HG02642 (cell line): ENCODE results near the gene ACTR5.

Source experiments
- ATAC-seq: cut with Tn5 transposase; IDR thresholded peaks from one replicate; pipeline ENCODE4 v1.9.1; 2021; ENCODE audit warnings: mild to moderate bottlenecking; ENCODE audit not compliant: unreplicated experiment, poor library complexity

Gene ACTR5

GRCh38 chr20:38748097-38748860 is at the start of gene ACTR5:
Gene ACTR5, plus strand, starts transcription at chr20:38748460. Its CDS starts 19 bp downstream, at chr20:38748479.
- peak; percentile 89 for ATAC-seq

DNA sequence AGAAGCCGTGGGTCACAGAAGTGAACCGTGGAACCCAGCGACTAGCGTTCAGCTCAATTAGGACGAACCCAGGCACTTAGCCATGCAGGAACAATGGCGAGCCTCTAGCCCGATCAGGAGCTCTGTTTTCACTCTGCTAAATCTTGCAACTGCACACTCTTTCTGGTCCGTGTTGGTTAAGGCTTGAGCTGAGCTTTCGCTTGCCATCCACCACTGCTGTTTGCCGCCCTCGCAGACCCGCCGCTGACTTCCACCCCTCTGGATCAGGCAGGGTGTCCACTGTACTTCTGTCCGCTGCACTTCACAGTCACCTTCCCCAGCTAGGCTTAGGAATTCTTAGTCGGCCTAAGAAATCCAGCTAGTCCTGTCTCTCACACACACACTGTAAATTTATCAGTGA is 49.7 kb upstream of the ACTR5 start:
- ATAC-seq: no peak

GRCh38 chr20:38700141-38700540 is 48.1 kb upstream of the ACTR5 start:
- no peak for ATAC-seq

- no peak for ATAC-seq
Measured at GRCh38 chr20:38700926-38701325, 47.3 kb upstream of the ACTR5 start.

DNA sequence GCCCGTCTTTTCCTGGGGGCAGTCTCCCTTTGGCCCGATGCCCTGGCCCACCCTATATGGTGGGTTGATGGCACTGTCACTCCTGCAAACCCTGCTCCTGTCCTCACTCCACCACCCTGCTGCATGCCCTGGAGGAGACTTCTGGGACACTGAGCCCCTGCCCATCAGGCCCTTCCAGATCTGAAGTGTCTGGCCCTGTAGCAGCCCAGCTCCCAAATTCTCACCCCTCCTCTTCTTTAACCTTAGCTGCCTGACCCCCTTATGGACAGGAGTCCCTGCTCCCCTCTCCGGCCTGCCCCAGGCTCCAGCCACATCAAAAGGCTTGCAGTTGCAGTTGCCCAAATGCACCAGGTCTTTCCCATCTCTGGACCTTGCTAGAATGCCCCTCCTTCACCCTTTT is 44.7 kb upstream of the ACTR5 start:
- no peak for ATAC-seq

GRCh38 chr20:38704136-38704535 is 44.1 kb upstream of the ACTR5 start:
- ATAC-seq: no peak

DNA sequence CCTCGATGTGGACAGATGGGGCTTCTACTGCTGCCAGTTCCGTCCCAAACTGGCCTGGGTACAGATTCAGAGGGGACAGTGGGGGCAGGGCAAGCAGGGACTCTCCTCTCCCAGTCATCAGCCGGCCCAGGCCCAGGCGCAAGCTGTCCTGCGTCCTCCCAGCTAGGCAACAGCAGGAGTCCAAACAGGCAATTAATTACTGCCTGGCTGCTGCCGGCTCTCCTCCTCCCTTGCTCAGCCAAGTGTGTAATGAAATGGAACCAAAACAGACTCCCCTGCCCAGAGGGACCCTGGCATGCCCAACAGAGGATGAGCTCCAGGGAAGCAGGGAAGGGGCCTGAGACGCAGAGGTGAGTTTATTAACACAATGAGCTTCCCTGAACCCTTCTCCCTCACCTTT is 41.8 kb upstream of the ACTR5 start:
- no peak for ATAC-seq

DNA sequence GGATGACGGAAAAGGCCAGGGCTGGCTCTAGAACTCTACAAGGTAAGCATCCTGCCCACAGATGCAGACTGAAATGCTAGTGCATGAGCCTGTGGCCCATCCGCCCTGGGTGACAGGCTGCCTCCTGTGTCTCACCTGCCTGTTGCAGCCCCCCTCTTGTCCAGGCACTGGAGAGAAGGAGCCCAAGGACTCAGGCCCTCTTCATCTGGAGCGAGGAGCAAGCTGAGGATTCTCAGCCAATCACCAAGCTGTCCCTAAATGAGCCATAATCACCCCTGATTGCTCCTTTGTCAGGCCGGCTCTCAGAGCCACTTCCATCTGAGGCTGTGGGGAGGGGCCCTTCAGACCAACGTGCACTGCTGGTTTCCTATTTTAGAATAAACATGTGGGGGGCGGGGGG is 34.0 kb upstream of the ACTR5 start:
- ATAC-seq: no peak

DNA sequence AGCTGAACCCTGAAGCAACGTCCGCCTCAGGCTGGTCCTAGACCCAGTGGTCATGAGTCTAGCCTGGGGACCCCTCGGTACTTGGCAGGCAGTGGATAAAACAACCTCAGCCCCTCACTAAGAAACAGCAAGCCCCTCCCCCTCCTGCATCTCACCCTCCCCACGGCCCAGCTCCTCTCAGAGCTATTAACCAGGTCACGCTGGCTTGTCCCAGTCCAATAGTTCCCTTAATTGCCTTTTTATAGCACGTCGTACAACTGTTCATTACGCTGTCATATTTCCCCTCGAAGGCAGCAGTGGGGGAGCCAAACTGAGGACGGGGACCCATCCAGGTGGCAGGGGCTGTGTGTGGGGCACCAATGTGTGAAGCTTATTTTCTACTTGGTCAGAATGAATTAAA is 32.6 kb upstream of the ACTR5 start:
- no peak for ATAC-seq

DNA sequence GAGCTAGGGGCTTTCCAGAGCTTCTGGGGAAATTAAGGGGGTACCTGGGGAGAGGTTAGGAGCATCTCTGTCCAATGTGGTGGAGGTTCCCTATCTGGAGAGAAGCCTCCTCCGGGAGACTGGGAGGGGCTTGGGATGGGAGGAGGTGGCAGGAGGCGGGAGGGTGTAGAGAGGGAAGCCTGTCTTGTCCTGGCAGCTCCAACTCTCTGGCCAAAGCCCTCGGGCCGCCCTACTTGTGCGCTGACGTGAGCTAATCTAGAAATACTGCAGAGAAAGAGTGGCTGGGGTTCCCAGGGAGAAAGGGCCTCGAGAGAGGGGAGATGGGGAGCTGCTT is 25.6 kb upstream of the ACTR5 start:
- ATAC-seq: no peak

- no peak for ATAC-seq
Measured at GRCh38 chr20:38723017-38723847, 25.0 kb upstream of the ACTR5 start.

- ATAC-seq: no peak
Measured at GRCh38 chr20:38723848-38724625, 24.2 kb upstream of the ACTR5 start, which contains the start of gene SLC32A1. Gene SLC32A1, plus strand, starts transcription at chr20:38724486. Its CDS starts 239 bp downstream, at chr20:38724725.

GRCh38 chr20:38724626-38725147 is 23.6 kb upstream of the ACTR5 start:
- ATAC-seq: no peak

- ATAC-seq: no peak
Measured at GRCh38 chr20:38725148-38725901, 22.9 kb upstream of the ACTR5 start.

GRCh38 chr20:38725931-38726803 is 22.1 kb upstream of the ACTR5 start:
- no peak for ATAC-seq

DNA sequence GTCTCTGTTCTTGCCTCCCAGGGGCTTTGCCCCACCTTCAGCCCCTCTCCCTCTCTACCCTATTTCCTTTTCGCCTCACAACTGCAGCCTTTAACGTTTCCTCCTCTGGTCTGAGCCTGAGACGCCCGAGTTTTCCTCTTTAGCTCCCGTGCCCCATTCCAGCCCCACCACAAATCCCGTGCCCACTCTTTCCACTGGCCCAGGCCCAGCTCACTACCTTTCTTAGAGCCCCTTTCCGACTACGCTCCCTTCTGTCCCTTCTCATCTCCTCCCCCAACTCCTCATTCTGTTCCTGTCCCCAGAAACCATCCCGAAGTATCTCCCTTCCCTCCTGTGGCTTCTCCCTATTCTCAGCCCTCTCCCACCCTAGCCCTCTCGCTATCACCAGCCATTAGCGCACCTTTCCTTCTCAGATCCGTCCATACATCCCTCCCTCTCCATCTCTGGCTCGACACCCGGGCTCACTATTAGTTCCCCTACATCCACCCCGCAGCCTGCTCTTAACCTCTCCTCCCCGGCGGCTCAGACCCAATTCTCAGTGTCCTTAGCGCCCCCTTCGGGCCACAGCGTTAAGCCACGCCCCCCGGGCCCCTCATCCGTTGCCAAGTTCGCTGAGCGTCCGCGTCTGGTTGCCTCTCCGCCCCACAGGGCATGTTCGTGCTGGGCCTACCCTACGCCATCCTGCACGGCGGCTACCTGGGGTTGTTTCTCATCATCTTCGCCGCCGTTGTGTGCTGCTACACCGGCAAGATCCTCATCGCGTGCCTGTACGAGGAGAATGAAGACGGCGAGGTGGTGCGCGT is 21.3 kb upstream of the ACTR5 start:
- no peak for ATAC-seq

DNA sequence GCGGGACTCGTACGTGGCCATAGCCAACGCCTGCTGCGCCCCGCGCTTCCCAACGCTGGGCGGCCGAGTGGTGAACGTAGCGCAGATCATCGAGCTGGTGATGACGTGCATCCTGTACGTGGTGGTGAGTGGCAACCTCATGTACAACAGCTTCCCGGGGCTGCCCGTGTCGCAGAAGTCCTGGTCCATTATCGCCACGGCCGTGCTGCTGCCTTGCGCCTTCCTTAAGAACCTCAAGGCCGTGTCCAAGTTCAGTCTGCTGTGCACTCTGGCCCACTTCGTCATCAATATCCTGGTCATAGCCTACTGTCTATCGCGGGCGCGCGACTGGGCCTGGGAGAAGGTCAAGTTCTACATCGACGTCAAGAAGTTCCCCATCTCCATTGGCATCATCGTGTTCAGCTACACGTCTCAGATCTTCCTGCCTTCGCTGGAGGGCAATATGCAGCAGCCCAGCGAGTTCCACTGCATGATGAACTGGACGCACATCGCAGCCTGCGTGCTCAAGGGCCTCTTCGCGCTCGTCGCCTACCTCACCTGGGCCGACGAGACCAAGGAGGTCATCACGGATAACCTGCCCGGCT is 20.6 kb upstream of the ACTR5 start:
- no peak for ATAC-seq
